Calu3 (cell line): ENCODE data around the gene FBRS. TPM values are rescaled to one million over a fixed set of nuclear protein-coding genes. Genes with fewer than 3 reads are reported as not detected.

Experiments
- BruUV-seq: library from RNA; stranded (reverse); fragments of 400-500 nt; replicated peaks from 2 replicates; lab custom pipeline; 2021; lab: Mats Ljungman, UMichigan
- CTCF ChIA-PET: fragments of 300-600 bp; sonication (Branson Sonifier 250); formaldehyde crosslinking; loops from one replicate; lab custom pipeline; 2022; ENCODE audit warnings: antibody characterized with exemption; lab: Charles Lee
- DNase-seq: peaks from one replicate; pipeline ENCODE4 v3.0.0; 2022
- H3K27ac Mint-ChIP-seq: one replicate; pipeline ENCODE4 v1.8.0; 2022; ENCODE audit warnings: mixed read lengths; ENCODE audit not compliant: unreplicated experiment
- H3K27me3 Mint-ChIP-seq: one replicate; pipeline ENCODE4 v1.8.0; 2022; ENCODE audit warnings: mixed read lengths; ENCODE audit not compliant: unreplicated experiment
- H3K36me3 Mint-ChIP-seq: one replicate; pipeline ENCODE4 v1.8.0; 2022; ENCODE audit warnings: mild to moderate bottlenecking, moderate library complexity, mixed read lengths; ENCODE audit not compliant: insufficient read depth, unreplicated experiment
- H3K4me1 Mint-ChIP-seq: one replicate; pipeline ENCODE4 v1.8.0; 2022; ENCODE audit warnings: mild to moderate bottlenecking, low read depth, mixed read lengths; ENCODE audit not compliant: unreplicated experiment
- H3K4me3 Mint-ChIP-seq: one replicate; pipeline ENCODE4 v1.8.0; 2022; ENCODE audit warnings: mild to moderate bottlenecking, low read depth, moderate library complexity, mixed read lengths; ENCODE audit not compliant: unreplicated experiment
- H3K9me3 Mint-ChIP-seq: one replicate; pipeline ENCODE4 v1.8.0; 2022; ENCODE audit warnings: low read depth, mixed read lengths; ENCODE audit not compliant: unreplicated experiment
- intact Hi-C: fragments of 100-400 bp; cut with micrococcal nuclease; formaldehyde crosslinking; loops from one replicate; pipeline ENCODE4 v1.10.0; 2022; ENCODE audit not compliant: unreplicated experiment
- total RNA-seq: library from RNA; stranded (reverse); gene quantifications from 2 replicates; pipeline ENCODE4 v1.2.3, GENCODE V29; 2022
- TF ChIP-seq, protein P1 (sequence below): fragments of 200-600 bp; IDR thresholded peaks from one replicate; pipeline ENCODE4 v1.8.0; 2022; ENCODE audit warnings: antibody characterized with exemption; ENCODE audit not compliant: unreplicated experiment

Gene FBRS
- total RNA-seq, 1 experiment from 2014 or later = 113 TPM

DNA sequence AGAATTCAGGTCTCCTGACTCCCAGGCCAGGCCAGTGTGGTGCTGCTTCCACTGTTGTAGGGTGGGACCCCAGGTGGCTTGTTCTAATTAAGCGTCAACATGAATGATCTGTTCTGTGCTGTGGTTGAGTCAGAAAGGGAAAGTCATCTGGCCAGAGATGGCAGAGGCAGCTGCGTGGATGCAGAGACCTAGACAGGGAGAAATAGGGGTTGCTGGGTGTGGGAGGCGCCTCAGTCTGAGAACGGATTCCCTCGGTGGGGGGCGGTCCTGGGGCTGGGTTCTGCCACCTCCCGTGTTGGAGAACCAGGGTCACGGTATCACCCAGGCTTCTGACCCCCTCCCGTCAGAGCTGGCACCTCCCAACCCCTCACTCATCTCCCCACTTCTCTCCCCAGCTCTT lies 5.6 kb downstream of the FBRS start:
- Mint-ChIP-seq H3K27me3 (no peaks in the 10 kb centered on the region), H3K4me1 (peaks cover 19% of the 10 kb centered on the region), H3K27ac (no peak overlapping the region), H3K9me3 (no peaks in the 10 kb centered on the region), H3K36me3 (peaks cover 81% of the 10 kb centered on the region), H3K4me3 (no peak overlapping the region)
- BruUV-seq = no TSS peak
- TF ChIP-seq, protein P1, sequence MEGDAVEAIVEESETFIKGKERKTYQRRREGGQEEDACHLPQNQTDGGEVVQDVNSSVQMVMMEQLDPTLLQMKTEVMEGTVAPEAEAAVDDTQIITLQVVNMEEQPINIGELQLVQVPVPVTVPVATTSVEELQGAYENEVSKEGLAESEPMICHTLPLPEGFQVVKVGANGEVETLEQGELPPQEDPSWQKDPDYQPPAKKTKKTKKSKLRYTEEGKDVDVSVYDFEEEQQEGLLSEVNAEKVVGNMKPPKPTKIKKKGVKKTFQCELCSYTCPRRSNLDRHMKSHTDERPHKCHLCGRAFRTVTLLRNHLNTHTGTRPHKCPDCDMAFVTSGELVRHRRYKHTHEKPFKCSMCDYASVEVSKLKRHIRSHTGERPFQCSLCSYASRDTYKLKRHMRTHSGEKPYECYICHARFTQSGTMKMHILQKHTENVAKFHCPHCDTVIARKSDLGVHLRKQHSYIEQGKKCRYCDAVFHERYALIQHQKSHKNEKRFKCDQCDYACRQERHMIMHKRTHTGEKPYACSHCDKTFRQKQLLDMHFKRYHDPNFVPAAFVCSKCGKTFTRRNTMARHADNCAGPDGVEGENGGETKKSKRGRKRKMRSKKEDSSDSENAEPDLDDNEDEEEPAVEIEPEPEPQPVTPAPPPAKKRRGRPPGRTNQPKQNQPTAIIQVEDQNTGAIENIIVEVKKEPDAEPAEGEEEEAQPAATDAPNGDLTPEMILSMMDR = no peak
- CTCF ChIA-PET = no interaction called here
- no peak for DNase-seq
- intact Hi-C loops = no loop called here

DNA sequence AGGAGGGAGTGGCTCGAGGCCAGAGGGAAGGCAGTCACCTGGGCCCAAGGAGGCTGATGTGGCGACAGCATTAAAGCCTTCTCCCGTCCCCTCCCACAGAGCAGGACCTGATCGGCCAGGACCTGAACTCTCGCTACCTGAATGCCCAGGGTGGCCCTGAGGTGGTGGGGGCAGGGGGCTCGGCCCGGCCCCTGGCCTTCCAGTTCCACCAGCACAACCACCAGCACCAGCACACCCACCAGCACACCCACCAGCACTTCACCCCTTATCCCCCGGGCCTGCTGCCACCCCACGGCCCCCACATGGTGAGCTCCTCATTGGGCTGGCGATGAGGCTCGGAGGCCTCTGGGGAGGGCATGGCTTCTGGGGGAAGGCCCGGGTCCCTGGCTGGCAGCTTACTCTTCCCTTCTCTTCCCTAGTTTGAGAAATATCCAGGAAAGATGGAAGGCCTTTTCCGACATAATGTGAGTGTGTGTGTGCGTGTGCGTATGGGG lies 6.4 kb downstream of the FBRS start:
- intact Hi-C loops = no loop called here
- Mint-ChIP-seq H3K4me3 (no peak overlapping the region), H3K36me3 (peaks cover 80% of the 10 kb centered on the region), H3K27ac (no peak overlapping the region), H3K4me1 (peaks cover 19% of the 10 kb centered on the region), H3K9me3 (no peaks in the 10 kb centered on the region), H3K27me3 (no peaks in the 10 kb centered on the region)
- DNase-seq = no peak
- TF ChIP-seq, protein P1 = no peak
- no TSS peak for BruUV-seq
- CTCF ChIA-PET = no interaction called here

DNA sequence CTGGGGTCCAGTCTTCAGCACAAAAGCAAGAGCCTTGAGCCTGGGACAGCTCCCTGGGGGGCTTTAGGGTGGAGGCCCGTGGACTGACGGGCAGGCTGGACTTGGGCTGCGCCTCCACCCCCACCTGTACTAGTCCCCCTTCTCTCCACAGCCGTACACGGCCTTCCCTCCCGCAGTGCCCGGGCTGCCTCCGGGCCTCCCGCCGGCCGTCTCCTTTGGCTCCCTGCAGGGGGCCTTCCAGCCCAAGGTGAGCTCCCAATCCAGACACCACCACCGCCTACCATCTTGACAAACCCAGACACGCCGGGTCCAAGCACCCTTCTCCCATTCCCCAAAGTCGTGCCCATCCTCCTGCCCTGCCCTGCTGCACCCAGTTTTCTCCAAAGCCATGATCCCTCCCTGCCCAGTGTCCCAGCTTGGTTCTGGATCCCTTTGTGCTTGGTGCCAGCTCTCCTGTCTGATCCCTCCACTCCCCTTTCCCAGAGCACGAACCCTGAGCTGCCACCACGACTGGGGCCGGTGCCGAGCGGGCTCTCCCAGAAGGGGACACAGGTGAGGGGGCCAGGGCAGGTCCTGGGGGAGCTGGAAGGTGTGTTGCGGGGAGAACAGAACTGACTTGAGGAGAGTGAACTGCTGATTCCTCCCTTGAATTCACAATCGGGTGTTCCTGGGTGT lies 7.1 kb downstream of the FBRS start:
- no peak overlapping the region for H3K27ac Mint-ChIP-seq

DNA sequence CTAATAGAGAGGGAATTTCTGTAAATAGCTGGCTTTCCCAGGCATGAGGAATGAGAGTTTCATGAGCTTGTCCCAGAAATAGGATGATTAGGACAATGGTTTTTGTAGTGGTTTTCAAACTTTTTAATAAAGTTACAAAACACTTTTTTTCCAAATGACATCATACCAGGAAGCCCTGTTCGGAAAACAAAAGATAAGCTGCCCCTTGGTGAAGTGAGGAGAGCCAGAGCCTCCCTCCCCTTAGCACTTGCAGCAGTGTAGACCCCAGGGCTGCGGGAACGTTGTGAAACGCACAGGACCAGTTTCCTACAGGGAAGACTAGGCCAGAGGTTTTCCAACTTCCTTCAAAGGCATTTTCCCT lies 7.6 kb downstream of the FBRS start:
- H3K4me1 Mint-ChIP-seq = peaks cover 13% of the 10 kb centered on the region
- no peaks in the 10 kb centered on the region for H3K9me3 Mint-ChIP-seq
- no peak overlapping the region for H3K4me3 Mint-ChIP-seq
- intact Hi-C loops = no loop called here
- CTCF ChIA-PET = interaction anchor here (0.6 kb wide), 1 partner anchor 17 kb away, joined by 3 read pairs; no protein-coding TSS in a partner anchor
- H3K27ac Mint-ChIP-seq = no peak overlapping the region
- no TSS peak for BruUV-seq
- DNase-seq = no peak
- H3K36me3 Mint-ChIP-seq = peaks cover 77% of the 10 kb centered on the region
- TF ChIP-seq, protein P1 = no peak
- no peaks in the 10 kb centered on the region for H3K27me3 Mint-ChIP-seq

More for the DNA sequence above, 7.1 kb downstream of the FBRS start:
- no peaks in the 10 kb centered on the region for H3K27me3 Mint-ChIP-seq
- CTCF ChIA-PET = interaction anchor here (0.6 kb wide), 1 partner anchor 18 kb away, joined by 3 read pairs; no protein-coding TSS in a partner anchor
- intact Hi-C loops = no loop called here
- no peak overlapping the region for H3K4me3 Mint-ChIP-seq
- no peaks in the 10 kb centered on the region for H3K9me3 Mint-ChIP-seq
- H3K36me3 Mint-ChIP-seq = peaks cover 77% of the 10 kb centered on the region
- peaks cover 18% of the 10 kb centered on the region for H3K4me1 Mint-ChIP-seq
- TF ChIP-seq, protein P1 = no peak
- BruUV-seq = no TSS peak
- no peak for DNase-seq
